HepG2 (cell line): ENCODE measurements around the gene ABHD17B.

ENCODE experiments used
- CREM ChIP-seq, 2 experiments: sonication (generic) in 1 of 2; formaldehyde crosslinking in 1 of 2; IDR thresholded peaks; 2 replicates each; pipeline versions ENCODE4 v1.4.0 to v1.6.1; 2016 to 2020; ENCODE audit warnings: antibody characterized with exemption in 1 of 2, mild to moderate bottlenecking in 1 of 2, missing genetic modification reagents in 1 of 2
- SETDB1 ChIP-seq: sonication (generic); formaldehyde crosslinking; IDR thresholded peaks from 2 replicates; pipeline ENCODE4 v1.5.1; 2020; ENCODE audit warnings: missing genetic modification reagents, mild to moderate bottlenecking, borderline replicate concordance
- SP2 ChIP-seq: sonication (generic); formaldehyde crosslinking; IDR thresholded peaks from 2 replicates; pipeline ENCODE4 v1.5.1; 2020; ENCODE audit warnings: mild to moderate bottlenecking, missing genetic modification reagents
- TF ChIP-seq, protein P1 (sequence below): sonication (generic); formaldehyde crosslinking; IDR thresholded peaks from 2 replicates; pipeline ENCODE4 v1.8.0; 2022; ENCODE audit warnings: missing genetic modification reagents, mild to moderate bottlenecking, moderate library complexity, borderline replicate concordance
- TF ChIP-seq, protein P2 (sequence below), 2 experiments: sonication (generic) in 1 of 2; formaldehyde crosslinking in 1 of 2; IDR thresholded peaks; 2 replicates each; pipeline versions ENCODE4 v1.5.1 to v1.6.1; 2011 to 2020; ENCODE audit warnings: borderline replicate concordance in 1 of 2, low read depth in 1 of 2, low read length in 1 of 2, mild to moderate bottlenecking in 1 of 2, missing genetic modification reagents in 1 of 2, moderate library complexity in 1 of 2

DNA sequence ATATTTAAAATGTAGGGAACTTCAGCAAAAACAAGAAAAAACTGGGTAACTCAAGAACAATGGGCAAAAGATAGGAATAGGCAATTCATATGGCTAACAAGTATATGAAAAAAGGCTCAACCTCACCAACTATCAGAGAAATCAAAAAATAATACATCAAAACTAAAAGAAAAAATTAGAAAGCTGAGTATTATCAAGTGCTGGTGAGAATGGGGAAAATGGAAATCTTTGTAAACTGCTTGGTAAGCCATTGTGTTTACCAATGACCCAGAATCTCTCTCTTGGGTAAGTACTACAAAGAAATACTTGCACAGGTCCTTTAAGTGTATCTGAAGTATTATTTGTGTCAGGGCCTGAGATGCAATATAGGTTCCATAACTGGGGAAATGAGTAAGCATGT, 27.0 kb downstream of the ABHD17B start:
- TF ChIP-seq, protein P1, sequence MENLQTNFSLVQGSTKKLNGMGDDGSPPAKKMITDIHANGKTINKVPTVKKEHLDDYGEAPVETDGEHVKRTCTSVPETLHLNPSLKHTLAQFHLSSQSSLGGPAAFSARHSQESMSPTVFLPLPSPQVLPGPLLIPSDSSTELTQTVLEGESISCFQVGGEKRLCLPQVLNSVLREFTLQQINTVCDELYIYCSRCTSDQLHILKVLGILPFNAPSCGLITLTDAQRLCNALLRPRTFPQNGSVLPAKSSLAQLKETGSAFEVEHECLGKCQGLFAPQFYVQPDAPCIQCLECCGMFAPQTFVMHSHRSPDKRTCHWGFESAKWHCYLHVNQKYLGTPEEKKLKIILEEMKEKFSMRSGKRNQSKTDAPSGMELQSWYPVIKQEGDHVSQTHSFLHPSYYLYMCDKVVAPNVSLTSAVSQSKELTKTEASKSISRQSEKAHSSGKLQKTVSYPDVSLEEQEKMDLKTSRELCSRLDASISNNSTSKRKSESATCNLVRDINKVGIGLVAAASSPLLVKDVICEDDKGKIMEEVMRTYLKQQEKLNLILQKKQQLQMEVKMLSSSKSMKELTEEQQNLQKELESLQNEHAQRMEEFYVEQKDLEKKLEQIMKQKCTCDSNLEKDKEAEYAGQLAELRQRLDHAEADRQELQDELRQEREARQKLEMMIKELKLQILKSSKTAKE (CRISPR knock-in tag), result no peak
- TF ChIP-seq, protein P2, sequence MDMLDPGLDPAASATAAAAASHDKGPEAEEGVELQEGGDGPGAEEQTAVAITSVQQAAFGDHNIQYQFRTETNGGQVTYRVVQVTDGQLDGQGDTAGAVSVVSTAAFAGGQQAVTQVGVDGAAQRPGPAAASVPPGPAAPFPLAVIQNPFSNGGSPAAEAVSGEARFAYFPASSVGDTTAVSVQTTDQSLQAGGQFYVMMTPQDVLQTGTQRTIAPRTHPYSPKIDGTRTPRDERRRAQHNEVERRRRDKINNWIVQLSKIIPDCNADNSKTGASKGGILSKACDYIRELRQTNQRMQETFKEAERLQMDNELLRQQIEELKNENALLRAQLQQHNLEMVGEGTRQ (IDR thresholded peaks at IDR 0.05; ENCODE audit: low read depth, low read length), result no peak
- TF ChIP-seq, protein P2 (CRISPR knock-in tag; IDR thresholded peaks at IDR 0.05; ENCODE audit: borderline replicate concordance), result no peak
- no peak for TF ChIP-seq SP2 (CRISPR knock-in tag)
- TF ChIP-seq SETDB1 (CRISPR knock-in tag), result no peak
- no peak for TF ChIP-seq CREM (IDR thresholded peaks at IDR 0.05)
- no peak for TF ChIP-seq CREM (CRISPR knock-in tag; IDR thresholded peaks at IDR 0.05)
